AG04450 (cell line): ENCODE measurements around the gene C22orf23. TPM values are rescaled to one million over a fixed set of nuclear protein-coding genes. Genes with fewer than 3 reads are reported as not detected.

Experiments
- CTCF ChIA-PET: fragments of 300-600, 350-600 bp; formaldehyde crosslinking; extraction: SDS; loops from one replicate; lab custom pipeline; 2022; ENCODE audit warnings: antibody characterized with exemption, inconsistent platforms; lab: Charles Lee
- POLR2A ChIA-PET: fragments of 350-600 bp; formaldehyde crosslinking; extraction: SDS; loops from one replicate; lab custom pipeline; 2021; ENCODE audit warnings: antibody characterized with exemption, inconsistent platforms; lab: Yijun Ruan, JAX
- DNase-seq: peaks from one replicate; pipeline ENCODE4 v3.0.0-alpha.2; 2011; ENCODE audit warnings: low read depth, low spot score
- H3K27ac ChIP-seq: one replicate; pipeline ENCODE4 v1.5.1; 2012; ENCODE audit warnings: low read depth, low read length, control low read depth
- H3K27me3 ChIP-seq: one replicate; pipeline ENCODE4 v1.6.0; 2012; ENCODE audit warnings: low read length; ENCODE audit not compliant: control insufficient read depth, insufficient read depth
- H3K4me3 ChIP-seq: 2 replicates; pipeline ENCODE4 v1.5.1; 2011; ENCODE audit warnings: mild to moderate bottlenecking, low read depth, low read length, control low read depth
- H3K9me3 ChIP-seq: 2 replicates; pipeline ENCODE4 v1.5.1; 2012; ENCODE audit warnings: low read length; ENCODE audit not compliant: control insufficient read depth, insufficient read depth
- CTCF ChIP-seq: IDR thresholded peaks from 2 replicates; pipeline ENCODE4 v1.5.1; 2011; ENCODE audit warnings: low read depth, low read length, control low read depth, inconsistent platforms
- polyA plus RNA-seq: library from polyadenylated mRNA; depleted of rRNA; stranded (reverse); fragments of >200 nt; gene quantifications from 2 replicates; pipeline ENCODE4 v1.2.3, GENCODE V29; 2011

Gene C22orf23
- polyA plus RNA-seq, 1 experiment: 0.55 TPM

DNA sequence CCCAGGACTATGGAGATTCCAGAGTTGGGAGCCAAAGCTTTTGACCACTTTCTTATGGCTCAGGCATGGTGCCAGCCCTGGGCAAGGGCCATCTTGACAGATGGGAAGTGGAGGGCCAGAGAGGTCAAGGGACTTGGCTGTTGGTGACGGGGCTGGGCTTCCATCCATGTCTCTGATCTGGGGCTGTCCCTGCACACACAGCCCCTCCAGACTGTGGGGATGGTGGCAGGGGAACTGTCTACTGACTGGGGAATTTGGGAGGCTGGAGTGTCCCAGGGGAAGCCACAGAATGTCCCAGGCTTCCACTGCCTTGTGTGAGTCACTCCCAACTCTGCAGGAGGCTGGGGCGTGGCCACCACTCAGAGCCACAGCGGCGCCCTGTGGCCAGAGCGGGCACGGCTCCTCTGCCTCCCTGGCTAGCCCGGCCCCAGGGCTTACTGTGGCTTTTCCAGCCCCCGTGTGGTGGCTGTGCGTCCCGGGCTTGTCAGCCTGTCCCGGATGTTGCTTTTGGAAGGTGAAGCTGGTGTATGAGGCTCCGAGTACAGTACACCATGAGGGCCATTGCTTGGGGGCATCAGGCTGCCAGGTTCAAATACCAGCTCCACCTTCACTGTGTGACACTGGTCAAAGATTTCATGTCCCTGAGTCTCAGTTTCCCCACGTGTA is 19.6 kb downstream of the C22orf23 start:
- peak; percentile 98 for TF ChIP-seq CTCF
- Histone ChIP-seq H3K4me3 (no peak overlapping the region), H3K9me3 (no peaks in the 10 kb centered on the region; the same call in 1 of the 2 replicates), H3K27me3 (no peaks in the 10 kb centered on the region), H3K27ac (peak overlapping the region; percentile 57)
- ChIA-PET POLR2A (interaction anchor here (1.2 kb wide), 1 partner anchor 9 kb away, joined by 3 read pairs; no protein-coding TSS in a partner anchor), CTCF (interaction anchor here (0.6 to 2.5 kb wide), 19 partner anchors 12 to 119 kb away, joined by 3 to 24 read pairs (median 5); partner anchors contain the start of gene MICALL1)
- DNase-seq: peak; percentile 55

DNA sequence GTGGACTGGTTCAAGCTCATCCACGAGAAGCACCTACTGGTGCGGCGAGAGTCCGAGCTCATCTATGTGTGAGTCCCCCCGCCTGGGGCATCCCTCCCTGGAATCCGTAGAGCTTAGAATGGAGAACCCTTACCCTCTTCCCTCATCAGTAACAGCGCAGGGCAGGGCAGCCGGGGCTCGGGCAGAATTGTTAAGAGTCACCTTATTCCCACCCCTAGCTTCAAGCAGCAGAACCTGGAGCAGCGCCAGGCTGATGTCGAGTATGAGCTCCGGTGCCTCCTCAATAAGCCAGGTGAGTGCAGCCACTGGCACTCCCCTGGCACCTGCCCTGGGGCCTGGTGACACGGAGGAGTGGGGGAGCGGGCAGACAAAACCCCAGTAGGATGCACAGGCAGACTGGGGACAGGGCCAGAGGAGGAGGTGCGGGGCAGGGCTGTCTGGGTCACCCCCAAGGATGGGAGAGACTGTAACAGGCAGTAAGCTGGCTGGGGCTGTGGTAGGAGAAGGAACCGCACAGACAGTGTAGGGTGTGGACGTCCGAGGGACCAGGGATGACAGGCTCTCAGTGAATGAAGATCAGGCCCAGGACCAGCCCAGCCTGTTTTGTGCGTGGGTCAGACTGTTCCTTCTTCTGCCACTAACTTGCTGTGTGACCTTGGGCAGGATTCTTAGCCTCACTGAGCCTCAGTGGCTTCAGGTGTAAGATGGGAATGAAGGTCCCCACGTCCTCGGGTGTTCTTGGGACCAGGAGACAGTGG is 20.4 kb downstream of the C22orf23 start:
- CTCF ChIA-PET: interaction anchor here (0.5 to 2.5 kb wide), 9 partner anchors 33 to 118 kb away, joined by 3 to 24 read pairs (median 8); no protein-coding TSS in a partner anchor

DNA sequence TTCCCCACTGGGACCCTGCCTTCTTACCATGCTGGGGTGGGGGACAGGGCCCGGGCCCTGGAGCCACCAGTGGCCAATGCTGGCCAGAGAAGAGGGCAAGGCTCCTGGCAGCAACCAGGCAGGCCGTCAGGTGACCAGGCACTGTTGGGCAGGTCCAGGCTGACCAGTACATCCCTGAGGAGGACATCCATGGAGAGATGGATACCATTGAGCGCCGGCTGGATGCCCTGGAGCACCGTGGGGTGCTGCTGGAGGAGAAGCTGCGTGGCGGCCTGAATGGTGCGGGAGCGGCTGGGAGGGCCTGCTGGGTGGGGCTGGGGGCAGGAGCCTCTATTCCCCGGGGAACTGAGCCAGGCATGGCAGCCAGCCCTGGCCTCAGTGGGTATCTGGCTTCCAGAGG is 21.0 kb downstream of the C22orf23 start:
- DNase-seq: no peak
- CTCF ChIA-PET: interaction anchor here (0.5 to 2.5 kb wide), 7 partner anchors 33 to 117 kb away, joined by 3 to 24 read pairs (median 8); no protein-coding TSS in a partner anchor
- H3K4me3 ChIP-seq: no peak overlapping the region
- TF ChIP-seq CTCF: no peak
- H3K9me3 ChIP-seq: no peaks in the 10 kb centered on the region; the same call in 1 of the 2 replicates
- no peaks in the 10 kb centered on the region for H3K27me3 ChIP-seq
- no peak overlapping the region for H3K27ac ChIP-seq
- POLR2A ChIA-PET: interaction anchor here (0.8 to 1.1 kb wide), 2 partner anchors 26 to 45 kb away, joined by 3 read pairs; partner anchors contain the start of gene MICALL1

More for the DNA sequence above, 20.4 kb downstream of the C22orf23 start:
- no peaks in the 10 kb centered on the region for H3K27me3 ChIP-seq
- no peak for DNase-seq
- POLR2A ChIA-PET: interaction anchor here (0.8 to 1.1 kb wide), 2 partner anchors 27 to 45 kb away, joined by 3 read pairs; partner anchors contain the start of gene MICALL1
- H3K4me3 ChIP-seq: no peak overlapping the region
- H3K9me3 ChIP-seq: no peaks in the 10 kb centered on the region; the same call in 1 of the 2 replicates
- TF ChIP-seq CTCF: no peak
- peak overlapping the region; percentile 34 for H3K27ac ChIP-seq

DNA sequence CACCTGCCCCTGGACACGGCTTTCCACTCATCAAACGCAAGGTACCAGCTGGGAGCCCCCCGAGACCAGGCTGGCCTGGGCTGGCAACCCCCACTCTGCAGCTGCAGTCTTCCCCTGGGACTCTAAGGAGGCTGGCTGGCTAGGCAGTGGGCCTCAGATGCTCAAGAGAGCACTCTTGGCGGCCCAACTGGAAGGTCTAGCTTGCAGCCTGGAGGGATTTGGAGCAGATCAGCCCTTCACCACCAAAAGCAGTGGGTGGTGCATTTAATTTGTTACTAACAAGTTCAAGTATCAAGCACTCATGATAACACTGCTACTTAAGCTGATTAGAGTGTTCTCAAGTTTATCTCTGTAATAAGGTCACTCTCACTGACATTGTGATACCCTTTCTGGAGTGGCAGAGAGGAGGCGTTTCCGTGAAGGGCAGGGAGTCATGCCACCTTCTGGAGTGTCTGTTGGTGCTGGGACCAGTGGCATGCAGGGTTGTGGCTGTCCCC is 21.5 kb downstream of the C22orf23 start:
- ChIA-PET CTCF (interaction anchor here (0.5 to 2.5 kb wide), 8 partner anchors 26 to 117 kb away, joined by 3 to 24 read pairs (median 6); partner anchors contain the start of gene MICALL1), POLR2A (interaction anchor here (0.7 to 1.1 kb wide), 2 partner anchors 44 to 898 kb away, joined by 3 read pairs; no protein-coding TSS in a partner anchor)
- H3K27me3 ChIP-seq: no peaks in the 10 kb centered on the region
- TF ChIP-seq CTCF: no peak
- H3K4me3 ChIP-seq: no peak overlapping the region
- no peaks in the 10 kb centered on the region; the same call in 1 of the 2 replicates for H3K9me3 ChIP-seq
- H3K27ac ChIP-seq: no peak overlapping the region
- DNase-seq: no peak
